DMS79 treated with DMSO at 0.1 percent for 48 hours (cell line): ENCODE results near the gene TMEM126A.
A peak's percentile ranks its signal among the peaks of the same experiment; 100 is the strongest.
"Not testable (repeated sequence)": the region's sequence is repeated elsewhere in the genome, so short reads cannot be mapped to it uniquely, and the experiment has no call there.

ENCODE experiments used
- DNase-seq: peaks from one replicate; lab custom pipeline; 2025; lab: John Stamatoyannopoulos, UW

TMEM126A gene

DNA sequence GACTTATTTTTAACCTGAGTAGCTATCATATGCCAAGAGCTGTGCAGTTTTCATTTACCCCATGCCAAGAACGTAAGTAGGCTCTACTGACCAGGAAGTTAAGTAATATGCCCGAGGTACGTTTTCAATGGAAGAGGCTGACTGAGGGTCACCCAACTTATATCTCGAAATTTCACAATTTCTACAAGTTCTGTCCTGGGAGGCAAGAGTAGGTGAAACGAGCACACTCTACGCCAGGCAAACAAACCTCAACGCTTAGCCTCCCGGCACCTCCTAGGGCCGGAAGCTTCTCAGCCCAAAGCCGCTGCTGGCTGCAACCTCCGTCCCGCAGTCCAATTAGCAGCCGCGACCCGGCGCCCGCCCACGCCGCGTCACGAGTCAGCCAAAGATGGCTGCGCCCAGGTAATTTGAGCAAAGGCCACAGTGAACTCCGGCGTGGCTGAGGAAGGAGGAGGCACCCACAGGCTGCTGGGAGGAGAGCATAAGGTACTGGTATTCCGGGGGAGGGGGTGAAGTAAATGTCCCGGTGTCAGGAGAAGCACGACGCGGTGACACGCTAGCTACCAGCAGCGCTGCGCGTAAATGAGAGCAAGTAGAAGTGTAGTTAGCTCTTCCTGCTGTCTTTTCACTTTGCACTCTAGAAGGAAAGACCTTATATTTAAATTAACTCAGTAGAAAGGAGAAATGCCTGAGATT is at the start of gene TMEM126A:
Gene TMEM126A (plus strand): TSS at position 364 of the 696 bp plus-strand sequence. CDS start 2,289 bp downstream, outside the sequence.
- peak; percentile 92 for DNase-seq

DNA sequence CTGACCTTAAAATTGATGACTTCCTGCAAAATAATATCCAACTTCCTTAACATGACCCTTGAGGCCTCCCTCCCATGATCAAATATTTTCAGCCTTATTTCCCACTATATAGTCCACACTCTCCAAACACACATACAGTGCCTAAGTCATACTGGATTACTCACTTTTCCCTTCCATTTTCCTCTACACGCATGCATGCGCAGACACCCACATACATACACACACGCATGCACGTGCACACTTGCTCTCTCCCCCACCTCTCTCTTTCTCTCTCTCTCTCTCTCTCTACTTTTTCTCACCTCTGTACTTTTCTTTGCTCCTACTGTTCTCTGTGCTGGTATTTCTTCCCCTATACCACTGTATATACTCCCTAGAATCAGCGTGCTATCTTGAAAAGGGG is 48.7 kb upstream of the TMEM126A start:
- DNase-seq: no peak

DNA sequence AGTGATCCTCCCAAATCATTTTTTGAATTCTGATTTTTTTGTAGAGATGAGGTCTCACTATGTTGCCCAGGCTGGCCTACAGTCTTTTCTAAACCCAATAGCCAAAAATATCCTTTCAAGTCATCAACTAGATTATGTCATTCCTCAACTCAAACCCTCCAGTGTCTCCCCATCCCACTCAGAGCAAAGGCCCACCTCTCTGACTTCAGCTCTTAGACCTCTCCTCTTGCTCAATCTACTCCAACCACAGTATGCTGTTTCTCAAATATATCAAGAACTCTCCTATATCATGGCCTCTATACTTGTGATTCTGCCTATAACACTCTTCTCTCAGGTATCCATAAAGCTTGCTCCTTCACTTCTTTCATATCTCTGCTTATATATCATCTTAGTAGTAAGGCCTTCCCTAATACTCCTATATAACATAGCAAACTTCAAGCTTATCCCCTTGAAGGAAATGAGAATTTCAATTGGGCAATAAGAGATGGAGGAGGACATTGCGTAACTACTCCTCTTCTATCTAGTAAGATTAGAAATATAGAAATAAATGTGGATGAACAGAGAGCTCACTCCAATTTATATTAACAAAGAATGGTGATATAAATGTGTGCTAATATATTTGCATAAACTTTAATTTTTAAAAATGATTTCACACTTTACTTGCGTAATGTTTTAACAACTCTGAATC is 45.1 kb upstream of the TMEM126A start:
- DNase-seq: no peak

DNA sequence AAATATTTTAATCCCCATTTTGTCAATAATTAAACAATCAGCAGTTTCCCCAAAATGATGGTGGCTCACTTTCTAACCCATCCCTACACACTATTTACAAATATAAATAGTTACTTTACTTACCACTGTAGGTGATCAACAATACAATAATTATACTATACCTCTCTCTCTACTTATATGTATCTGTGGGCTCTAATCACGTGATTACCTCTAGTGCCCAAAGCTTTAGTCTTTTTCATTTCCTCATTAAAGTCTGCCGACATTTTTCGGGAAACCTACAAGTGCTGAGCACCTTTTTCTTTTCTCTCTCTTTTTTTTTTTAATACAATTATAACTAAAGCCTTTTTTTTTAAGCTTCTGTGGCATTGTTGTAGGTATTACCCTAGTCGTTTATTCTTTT is 44.5 kb upstream of the TMEM126A start:
- no peak for DNase-seq

DNA sequence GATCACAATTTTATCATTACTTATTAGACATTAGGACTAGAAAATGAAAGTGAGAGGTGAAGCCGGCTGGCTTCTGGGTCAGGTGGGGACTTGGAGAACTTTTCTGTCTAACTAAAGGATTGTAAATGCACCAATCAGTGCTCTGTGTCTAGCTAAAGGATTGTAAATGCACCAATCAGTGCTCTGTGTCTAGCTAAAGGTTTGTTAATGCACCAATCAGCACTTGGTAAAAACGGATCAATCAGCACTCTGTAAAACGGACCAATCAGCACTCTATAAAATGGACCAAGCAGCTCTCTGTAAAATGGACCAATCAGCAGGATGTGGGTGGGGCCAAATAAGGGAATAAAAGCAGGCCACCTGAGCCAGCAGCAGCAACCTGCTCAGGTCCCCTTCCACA is 41.5 kb upstream of the TMEM126A start:
- DNase-seq: not testable (repeated sequence)

DNA sequence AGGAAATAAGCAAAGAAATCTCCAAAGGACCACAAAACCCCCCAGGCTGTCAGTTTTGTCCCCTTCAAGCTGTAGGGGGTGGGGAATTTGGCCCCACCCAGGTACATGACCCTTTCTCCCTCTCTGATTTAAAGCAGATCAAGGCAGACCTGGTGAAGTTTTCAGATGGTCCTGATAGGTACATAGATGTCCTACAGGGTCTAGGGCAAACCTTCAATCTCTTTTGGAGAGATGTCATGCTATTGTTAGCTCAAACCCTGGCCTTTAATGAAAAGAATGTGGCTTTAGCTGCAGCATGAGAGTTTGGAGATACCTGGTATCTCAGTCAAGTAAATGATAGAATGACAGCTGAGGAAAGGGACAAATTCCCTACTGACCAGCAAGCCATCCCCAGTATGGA is 39.1 kb upstream of the TMEM126A start:
- not testable (repeated sequence) for DNase-seq

DNA sequence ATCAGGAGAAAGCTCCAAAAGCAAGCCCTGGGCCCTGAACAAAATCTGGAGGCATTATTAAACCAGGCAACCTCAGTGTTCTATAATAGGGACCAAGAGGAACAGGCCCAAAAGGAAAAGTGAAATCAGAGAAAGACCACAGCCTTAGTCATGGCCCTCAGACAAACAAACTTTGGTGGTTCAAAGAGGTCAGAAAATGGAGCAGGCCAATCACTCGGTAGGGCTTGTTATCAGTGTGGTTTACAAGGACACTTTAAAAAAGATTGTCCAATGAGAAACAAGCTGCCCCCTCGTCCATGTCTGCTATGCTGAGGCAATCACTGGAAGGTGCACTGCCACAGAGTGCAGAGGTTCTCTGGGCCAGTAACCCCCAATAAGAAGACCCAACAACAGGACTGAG is 38.5 kb upstream of the TMEM126A start:
- DNase-seq: not testable (repeated sequence)

DNA sequence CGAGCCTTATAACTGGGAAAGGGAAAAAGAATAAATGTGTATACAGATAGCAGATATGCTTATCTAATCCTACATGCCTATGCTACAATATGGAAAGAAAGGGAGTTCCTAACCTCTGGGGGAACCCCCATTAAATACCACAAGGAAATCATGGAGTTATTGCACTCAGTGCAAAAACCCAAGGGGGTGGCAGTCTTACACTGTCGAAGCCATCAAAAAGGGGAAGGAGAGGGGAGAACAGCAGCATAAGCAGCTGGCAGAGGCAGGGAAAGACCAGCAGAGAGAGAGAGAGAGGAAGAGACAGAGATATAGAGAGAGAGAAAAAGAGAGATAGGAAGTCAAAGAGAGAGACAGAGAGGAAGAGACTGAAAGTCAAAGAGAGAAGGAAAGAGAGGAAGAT is 36.1 kb upstream of the TMEM126A start:
- not testable (repeated sequence) for DNase-seq

DNA sequence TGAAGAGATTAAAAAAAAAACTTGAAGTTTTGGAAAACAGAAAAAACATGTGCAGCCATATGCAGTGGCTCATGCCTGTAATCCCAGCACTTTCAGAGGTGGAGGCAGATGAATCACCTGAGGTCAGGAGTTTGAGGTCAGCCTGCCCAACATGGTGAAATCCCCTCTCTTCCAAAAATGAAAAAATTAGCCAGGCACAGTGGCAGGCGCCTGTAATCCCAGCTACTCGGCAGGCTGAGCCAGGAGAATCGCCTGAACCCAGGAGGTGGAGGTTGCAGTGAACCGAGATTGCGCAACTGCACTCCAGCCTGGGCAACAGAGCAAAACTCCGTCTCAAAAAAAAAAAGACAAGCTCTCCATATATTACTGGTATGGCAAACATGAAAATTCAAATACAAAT is 28.3 kb upstream of the TMEM126A start:
- DNase-seq: no peak

DNA sequence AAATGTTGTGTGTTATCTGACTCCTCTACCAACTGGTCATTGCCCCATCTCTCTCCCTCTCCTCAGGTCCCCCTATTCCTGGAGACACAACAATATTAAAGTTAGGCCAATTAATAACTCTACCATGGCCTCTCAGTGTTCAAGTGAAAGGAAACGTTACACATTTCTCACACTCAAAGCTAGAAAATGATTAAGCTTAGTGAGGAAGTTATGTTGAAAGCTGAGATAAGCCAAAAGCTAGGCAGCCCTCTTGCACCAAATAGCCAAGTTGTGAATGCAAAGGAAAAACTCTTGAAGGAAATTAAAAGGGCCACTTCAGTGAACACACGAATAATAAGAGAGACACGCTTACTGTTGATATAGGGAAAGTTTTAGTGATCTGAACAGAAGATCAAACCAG is 27.5 kb upstream of the TMEM126A start:
- DNase-seq: no peak

DNA sequence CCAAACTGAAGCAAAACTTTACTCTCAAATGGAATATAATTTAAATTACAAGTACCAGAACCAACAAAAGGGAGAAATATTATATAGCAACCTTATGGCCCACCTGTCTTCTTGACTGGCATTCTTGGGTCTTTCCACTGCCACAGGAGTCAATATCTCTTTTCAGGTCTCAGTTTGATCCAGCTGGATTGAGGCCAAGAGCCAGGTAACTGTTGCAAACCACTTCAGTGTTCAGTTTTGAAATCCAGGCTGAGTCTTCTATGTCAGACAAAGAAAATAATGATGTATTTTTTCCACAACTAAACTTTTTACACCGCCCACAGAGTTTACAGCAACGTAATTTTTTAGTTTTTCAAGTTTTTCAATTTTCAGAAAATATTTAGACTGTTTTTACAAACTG is 21.3 kb upstream of the TMEM126A start:
- peak; percentile 26 for DNase-seq

DNA sequence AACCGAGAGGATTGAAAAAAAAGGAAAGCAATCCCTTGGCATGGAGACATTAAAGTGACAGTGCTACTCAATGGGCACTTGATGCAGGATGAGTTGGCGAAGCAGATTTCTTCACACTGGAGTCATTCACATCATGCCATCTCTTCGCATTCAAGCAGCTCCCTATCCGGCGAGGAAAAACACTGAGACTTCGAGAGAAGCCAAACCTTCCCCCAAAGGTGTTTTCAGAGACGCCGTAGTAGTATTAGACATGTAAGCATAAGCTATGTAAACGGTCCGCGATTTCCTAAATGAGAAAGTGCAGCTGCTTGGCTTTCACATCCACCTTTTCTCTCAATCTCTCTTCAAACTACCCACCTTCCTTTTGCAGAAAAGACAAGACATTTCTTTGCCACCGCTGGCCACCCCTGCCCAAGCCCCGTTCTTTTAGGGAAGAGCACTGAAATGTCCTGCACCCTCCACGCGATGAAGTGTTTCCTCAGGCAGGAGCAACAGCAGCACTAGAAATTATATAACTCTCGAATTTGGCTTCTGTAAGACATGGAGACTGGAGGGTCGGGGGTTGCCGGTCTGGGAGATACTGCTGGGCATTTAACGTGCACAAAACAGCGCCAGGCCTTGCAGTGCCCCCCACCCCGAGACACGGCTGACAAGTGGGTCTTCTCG is 20.3 kb upstream of the TMEM126A start, which contains the start of gene DLG2:
Gene DLG2 (minus strand): TSS at position 13 of the 666 bp plus-strand sequence.
- peak; percentile 45 for DNase-seq

DNA sequence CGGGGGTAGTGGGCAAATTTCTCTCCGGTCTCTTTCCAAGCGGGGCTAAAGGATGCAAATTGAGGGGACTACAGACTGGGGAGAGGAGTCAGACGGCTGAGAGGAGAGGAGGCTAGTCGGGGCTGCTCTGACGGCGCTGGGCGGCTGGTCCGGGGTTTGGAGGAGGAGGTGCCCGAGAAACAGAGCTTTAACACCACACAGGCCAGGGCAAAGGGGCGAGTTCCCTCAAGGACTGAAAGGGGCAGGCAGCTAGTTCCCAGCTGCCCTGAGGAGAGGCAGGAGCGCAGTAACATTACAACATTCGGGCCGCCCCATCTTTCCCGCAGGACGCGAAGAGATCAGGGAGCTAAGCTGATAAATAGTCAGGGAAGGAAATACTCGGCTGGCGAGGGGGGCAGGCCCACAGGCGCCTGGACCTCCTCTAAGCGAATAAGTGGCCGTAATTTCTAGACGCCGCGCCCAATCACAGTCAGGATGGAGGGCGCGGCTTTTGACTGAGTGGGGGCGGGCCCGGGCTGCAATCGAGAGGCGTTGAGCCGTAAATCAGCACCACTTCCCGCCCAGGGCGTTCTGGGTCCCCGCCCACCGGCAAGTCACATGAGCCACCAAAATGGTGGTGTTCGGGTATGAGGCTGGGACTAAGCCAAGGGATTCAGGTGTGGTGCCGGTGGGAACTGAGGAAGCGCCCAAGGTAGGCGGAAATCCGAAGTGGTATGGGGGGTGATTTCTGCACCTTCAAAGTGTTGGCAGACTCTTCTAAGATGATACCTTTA is 19.6 kb upstream of the TMEM126A start, which contains the start of gene TMEM126B:
Gene TMEM126B (plus strand): TSS at position 596 of the 773 bp plus-strand sequence. CDS start 15 bp downstream, at position 611.
- peak; percentile 99 for DNase-seq

DNA sequence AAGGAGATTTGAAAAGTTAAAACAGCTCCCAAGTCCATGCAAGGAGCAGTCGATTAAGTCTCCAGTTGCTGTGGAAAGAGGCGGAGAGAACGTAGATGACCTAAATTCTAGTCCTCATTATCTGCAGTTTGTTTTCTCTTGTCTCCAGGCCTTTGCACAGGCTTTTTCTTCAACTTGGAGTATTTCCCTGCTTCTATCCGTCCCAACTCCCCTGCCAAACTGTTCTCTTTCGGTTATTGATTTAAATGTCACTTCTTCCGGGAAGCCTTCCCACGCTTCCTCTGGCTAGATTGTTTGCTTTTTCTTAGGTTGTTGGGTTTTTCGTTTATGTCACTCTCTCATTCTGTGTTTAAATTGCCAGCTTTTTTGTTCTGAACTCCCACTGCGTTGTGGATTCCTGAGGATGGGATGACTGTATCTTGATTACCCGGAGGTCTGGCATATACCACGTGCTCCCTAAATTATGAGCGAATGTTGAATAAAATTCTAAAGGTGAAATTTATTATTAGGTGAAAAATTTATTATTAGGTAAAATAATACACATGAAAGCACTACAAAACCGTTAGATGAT is 18.9 kb upstream of the TMEM126A start:
- DNase-seq: peak; percentile 49

DNA sequence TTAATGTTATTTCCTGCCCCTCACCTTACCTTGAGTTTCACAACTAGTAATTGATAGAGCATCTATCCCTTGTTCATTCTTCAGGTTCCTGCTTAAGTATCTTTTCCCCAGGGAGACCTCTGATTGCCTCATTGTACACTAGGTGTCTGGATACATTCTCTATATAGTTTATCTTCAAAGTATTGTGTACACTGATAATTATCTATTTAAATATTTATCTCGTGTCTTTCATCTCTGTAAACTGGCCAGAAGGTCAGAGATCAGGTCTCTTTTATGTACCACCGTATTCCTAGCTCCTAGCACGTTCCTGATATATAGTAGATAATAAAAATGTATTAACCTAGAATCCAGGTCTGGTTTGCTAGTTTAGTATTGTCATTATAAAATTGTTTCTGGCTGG is 13.0 kb upstream of the TMEM126A start:
- no peak for DNase-seq

DNA sequence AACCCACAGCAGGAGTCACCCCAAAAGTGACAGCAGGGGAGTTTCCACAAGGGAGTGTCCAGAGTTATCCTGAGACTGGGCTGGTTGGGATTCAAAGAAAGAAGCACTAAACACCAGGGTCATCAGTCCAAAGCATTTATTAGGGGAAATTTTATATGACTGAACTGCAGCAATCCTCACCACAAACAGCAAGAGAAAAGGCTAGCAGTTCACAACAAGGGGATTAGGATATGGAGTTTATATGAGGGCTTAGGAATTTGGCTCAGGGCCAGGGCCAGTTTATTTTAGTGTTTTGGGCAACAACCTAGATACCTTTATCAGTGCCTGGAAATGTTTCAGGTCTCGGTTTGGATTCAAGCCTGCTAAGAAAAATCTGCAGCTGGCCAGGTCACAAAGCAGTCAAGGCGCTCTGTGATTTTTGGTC is 4.6 kb upstream of the TMEM126A start:
- DNase-seq: no peak

DNA sequence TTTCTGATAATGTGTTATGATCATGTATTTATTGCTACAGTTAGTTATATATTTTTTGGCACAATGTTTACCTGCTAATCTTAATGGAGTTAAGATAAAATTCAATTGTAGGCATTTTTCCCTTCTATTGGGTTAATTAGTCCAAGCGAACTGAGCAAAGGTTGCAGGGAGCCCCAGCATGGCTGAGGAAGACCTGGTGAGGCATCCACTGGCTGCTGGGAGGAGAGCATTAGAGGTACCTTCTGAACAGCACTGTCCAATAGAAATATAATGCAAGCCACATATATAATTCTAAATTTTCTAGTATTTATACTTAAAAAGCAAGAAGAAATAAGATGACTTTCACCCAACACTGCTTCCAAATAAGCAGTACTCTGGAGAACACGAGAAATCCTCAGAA is 689 bp upstream of the TMEM126A start:
- peak; percentile 50 for DNase-seq

DNA sequence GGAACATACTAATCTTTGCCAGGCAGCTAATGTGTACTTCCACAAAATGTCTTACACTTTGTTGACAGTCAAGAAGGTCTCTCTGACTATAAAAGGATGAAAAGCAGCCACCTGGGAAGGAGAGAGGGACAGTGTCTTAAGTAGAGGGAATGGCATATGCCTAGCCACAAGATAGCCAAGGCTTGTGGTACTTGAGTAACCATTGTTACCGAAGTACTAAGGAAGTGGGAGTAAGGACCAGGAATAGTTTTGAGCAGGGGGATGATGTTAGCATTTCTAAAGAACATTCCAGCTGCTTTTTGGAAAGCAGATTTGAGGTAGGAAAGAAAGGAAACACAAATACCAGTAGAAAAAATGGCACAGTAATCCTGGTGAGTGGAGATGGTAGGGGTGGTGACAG is 3.4 kb downstream of the TMEM126A start:
- DNase-seq: no peak

DNA sequence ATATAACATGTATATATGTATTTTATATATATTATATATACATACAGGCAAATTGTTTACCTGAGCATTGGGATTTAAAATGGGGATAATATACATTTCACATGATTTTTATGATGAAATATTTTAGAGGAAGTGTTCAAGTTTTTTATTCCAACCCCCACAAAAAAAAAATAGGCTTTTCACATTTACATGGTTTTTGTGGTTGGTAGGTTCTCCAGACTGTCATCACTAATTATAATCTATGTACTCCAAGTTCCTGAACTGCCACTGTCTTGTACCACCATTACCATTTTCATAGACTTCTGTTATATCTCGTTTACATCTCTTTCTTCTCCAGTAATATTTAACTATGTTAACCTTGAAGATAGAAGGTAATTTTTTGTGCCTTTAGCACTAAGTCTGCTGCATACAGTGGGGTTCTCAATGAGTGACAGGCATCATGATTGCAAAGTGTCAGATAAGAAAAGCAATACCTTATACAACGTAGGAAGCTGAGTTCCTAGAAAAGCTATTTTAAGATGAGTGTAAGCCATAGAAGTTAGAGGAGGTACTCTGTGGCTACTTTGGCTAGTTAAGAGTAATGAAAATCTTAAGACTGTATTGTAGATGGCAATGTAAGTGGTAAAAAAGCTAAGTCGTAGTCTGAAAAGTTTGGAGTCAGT is 5.2 kb downstream of the TMEM126A start:
- DNase-seq: no peak

DNA sequence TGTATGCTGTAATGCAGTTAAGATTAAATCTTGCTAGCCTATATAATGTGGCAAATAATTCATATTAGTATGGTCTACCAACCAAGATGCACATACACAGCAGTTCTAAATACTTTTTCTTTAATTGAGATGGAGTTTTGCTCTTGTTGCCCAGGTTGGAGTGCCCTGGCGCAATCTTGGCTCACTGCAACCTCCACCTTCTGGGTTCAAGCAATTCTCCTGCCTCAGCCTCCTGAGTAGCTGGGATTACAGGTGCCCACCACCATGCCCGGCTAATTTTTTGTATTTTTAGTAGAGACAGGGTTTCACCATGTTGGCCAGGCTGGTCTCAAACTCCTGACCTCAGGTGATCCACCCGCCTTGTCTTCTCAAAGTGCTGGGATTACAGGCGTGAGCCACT is 6.6 kb downstream of the TMEM126A start:
- not testable (repeated sequence) for DNase-seq

DNA sequence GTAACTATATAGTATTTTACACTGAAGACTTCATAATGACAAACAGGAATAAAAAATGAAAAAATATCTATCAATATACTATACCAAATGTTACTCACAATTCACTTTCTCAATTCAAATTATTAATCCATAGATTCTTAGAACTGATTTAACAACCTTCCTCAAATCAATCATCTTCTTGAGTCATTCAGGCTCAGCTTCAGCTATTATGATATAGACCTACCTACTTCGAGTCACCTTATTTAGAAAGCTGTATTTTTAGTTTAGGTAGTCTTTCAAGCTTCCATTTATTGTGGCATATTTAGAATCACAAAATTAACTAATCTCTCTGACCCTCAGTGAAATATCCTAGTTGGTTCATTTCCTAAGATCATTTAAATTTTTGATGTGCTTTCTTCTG is 9.0 kb downstream of the TMEM126A start:
- no peak for DNase-seq
